ENCODE results near the gene WDTC1. TPM values are rescaled to one million over a fixed set of nuclear protein-coding genes. Genes with fewer than 3 reads are reported as not detected.
A peak's percentile ranks its signal among the peaks of the same experiment; 100 is the strongest.

The WDTC1 gene
- total and polyA plus RNA-seq, 9 of the 15 experiments (the other 6 are each of a cell fraction or from before 2014, with no cell fraction given), result 0.18 to 32.3 (median 8.8) TPM

GRCh38 chr1:27307874-27308598, 73.6 kb downstream of the WDTC1 start:
- ATAC-seq (peak; percentile 32), DNase-seq (ENCODE audit: extremely low read depth in 1 of 4, low spot score in 3 of 4) (no peak), FAIRE-seq (no peak)
- H4K20me1 ChIP-seq (replicated peaks; ENCODE audit: control insufficient read depth, insufficient read depth, low read length), result no peaks in the 10 kb centered on the region
- no peaks in the 10 kb centered on the region for H3K36me3 ChIP-seq (ENCODE audit: control insufficient read depth, insufficient read depth, low read length)
- intact Hi-C loops (cut with micrococcal nuclease) (no loop called here), in situ Hi-C loops (cut with MboI) (no loop called here)
- H3K9me3 ChIP-seq (replicated peaks; ENCODE audit: control insufficient read depth, insufficient read depth, low read depth, low read length), result no peaks in the 10 kb centered on the region
- no peak overlapping the region for H2AFZ ChIP-seq (ENCODE audit: low read depth, low read length)
- H3K9me1 ChIP-seq (ENCODE audit: control insufficient read depth, insufficient read depth, low read length), result no peaks in the 10 kb centered on the region
- H3K4me1 ChIP-seq (replicated peaks in 1 of 2; ENCODE audit: control insufficient read depth in 2 of 2, insufficient read depth in 2 of 2, low read length in 2 of 2), result peaks cover 0 to 8% of the 10 kb centered on the region in 2 experiments; a peak in 1 of 5 replicates
- CTCF ChIA-PET (ENCODE audit: low intra/inter-chr PET ratio), result interaction anchor here (0.7 to 1.5 kb wide), 2 partner anchors 87 to 352 kb away, joined by 3 to 4 read pairs; no protein-coding TSS in a partner anchor
- WGBS (ENCODE audit: insufficient coverage, low coverage, missing lambda C conversion rate), result 68% methylated on average over 6 of the region's 6 CpGs
- peak; percentile 46; the same call in 1 of the 2 replicates for TF ChIP-seq CEBPG (CRISPR knock-in tag; IDR thresholded peaks at IDR 0.05)
- TF ChIP-seq CEBPG (tag; conservative IDR thresholded peaks at IDR 0.05 in 1 of 2, IDR thresholded peaks at IDR 0.05 in 1 of 2), result no peak
- TF ChIP-seq PCBP1 (IDR thresholded peaks at IDR 0.05; ENCODE audit: low read depth, low read length, poor library complexity, severe bottlenecking), result no peak
- no peaks in the 10 kb centered on the region for H3K27me3 ChIP-seq (ENCODE audit: control insufficient read depth in 2 of 2, insufficient read depth in 2 of 2, low read length in 2 of 2)
- H3K4me2 ChIP-seq (ENCODE audit: insufficient read depth, low read length), result no peak overlapping the region
- H3K9ac ChIP-seq (ENCODE audit: insufficient read depth in 1 of 2, low read depth in 2 of 2, low read length in 2 of 2), result peak overlapping the region in 1 of 2 experiments; percentile 32; a peak in 1 of 4 replicates
- H3K27ac ChIP-seq (ENCODE audit: extremely low read depth, low read depth, low read length), result no peak overlapping the region
- BruUV-seq (replicated peaks), result no TSS peak
- POLR2A ChIA-PET, result interaction anchor here (0.7 to 0.9 kb wide), 2 partner anchors 19 to 25 kb away, joined by 3 read pairs; no protein-coding TSS in a partner anchor
- no peaks in the 10 kb centered on the region for H3K79me2 ChIP-seq (ENCODE audit: control insufficient read depth, insufficient read depth, low read length)
- no peak overlapping the region for H3K4me3 ChIP-seq

- in situ Hi-C loops (cut with MboI), result no loop called here
- ATAC-seq (peak; percentile 33; the same call in 2 of the 3 replicates), FAIRE-seq (no peak), DNase-seq (ENCODE audit: extremely low read depth in 1 of 4, low spot score in 3 of 4) (no peak)
- H3K36me3 ChIP-seq (ENCODE audit: control insufficient read depth, insufficient read depth, low read length), result no peaks in the 10 kb centered on the region
- no peaks in the 10 kb centered on the region for H3K27me3 ChIP-seq (ENCODE audit: control insufficient read depth in 2 of 2, insufficient read depth in 2 of 2, low read length in 2 of 2)
- no peak overlapping the region for H3K27ac ChIP-seq (ENCODE audit: extremely low read depth, low read depth, low read length)
- H3K9me1 ChIP-seq (ENCODE audit: control insufficient read depth, insufficient read depth, low read length), result no peaks in the 10 kb centered on the region
- 26% methylated on average over 3 of the region's 3 CpGs for WGBS (ENCODE audit: insufficient coverage, low coverage, missing lambda C conversion rate)
- no peaks in the 10 kb centered on the region for H3K9me3 ChIP-seq (replicated peaks; ENCODE audit: control insufficient read depth, insufficient read depth, low read depth, low read length)
- H4K20me1 ChIP-seq (replicated peaks; ENCODE audit: control insufficient read depth, insufficient read depth, low read length), result no peaks in the 10 kb centered on the region
- no peak overlapping the region for H3K4me2 ChIP-seq (ENCODE audit: insufficient read depth, low read length)
- H3K9ac ChIP-seq (ENCODE audit: insufficient read depth in 1 of 2, low read depth in 2 of 2, low read length in 2 of 2), result no peak overlapping the region
- peaks cover 0 to 5% of the 10 kb centered on the region in 2 experiments; a peak in 2 of 5 replicates for H3K4me1 ChIP-seq (replicated peaks in 1 of 2; ENCODE audit: control insufficient read depth in 2 of 2, insufficient read depth in 2 of 2, low read length in 2 of 2)
- intact Hi-C loops (cut with micrococcal nuclease), result no loop called here
- BruUV-seq (replicated peaks), result no TSS peak
- ChIA-PET POLR2A (interaction anchor here (1.2 to 1.6 kb wide), 2 partner anchors 26 to 48 kb away, joined by 3 to 5 read pairs; no protein-coding TSS in a partner anchor), CTCF (ENCODE audit: low intra/inter-chr PET ratio) (no interaction called here)
- H3K4me3 ChIP-seq, result no peak overlapping the region
- no peak overlapping the region for H2AFZ ChIP-seq (ENCODE audit: low read depth, low read length)
- H3K79me2 ChIP-seq (ENCODE audit: control insufficient read depth, insufficient read depth, low read length), result no peaks in the 10 kb centered on the region
- TF ChIP-seq REST (IDR thresholded peaks at IDR 0.05; ENCODE audit: borderline replicate concordance) (0 out of 2 replicates have a peak, but pooled peaks have one; percentile 16), REST (CRISPR knock-in tag; IDR thresholded peaks at IDR 0.05; ENCODE audit: low read depth) (no peak), DMBX1 (CRISPR knock-in tag; IDR thresholded peaks at IDR 0.05; ENCODE audit: borderline replicate concordance) (no peak)
Observed at GRCh38 chr1:27314169-27314568, 79.7 kb downstream of the WDTC1 start.

Data from K562 (cell line).